ENCODE results near the gene LRBA. TPM values are rescaled to one million over a fixed set of nuclear protein-coding genes. Genes with fewer than 3 reads are reported as not detected.
"Not testable (repeated sequence)": the region's sequence is repeated elsewhere in the genome, so short reads cannot be mapped to it uniquely, and the experiment has no call there.

LRBA gene
- total RNA-seq, 4 donors from 2014 or later, result 28.0 to 51.5 (median 30.9) TPM

- TF ChIP-seq CTCF (IDR thresholded peaks at IDR 0.05), result no peak
- ATAC-seq (ENCODE audit: low FRiP score) (no peak), DNase-seq (ENCODE audit: low spot score) (no peak)
These were observed 19.7 kb upstream of the LRBA start for GRCh38 chr4:151034829-151035228.

GRCh38 chr4:151031831-151032605, 16.9 kb upstream of the LRBA start:
- no peak for TF ChIP-seq CTCF (IDR thresholded peaks at IDR 0.05)
- ATAC-seq (ENCODE audit: low FRiP score) (no peak), DNase-seq (ENCODE audit: low spot score) (no peak)

- DNase-seq (ENCODE audit: low spot score), result no peak
- no peak for TF ChIP-seq CTCF (IDR thresholded peaks at IDR 0.05)
These were observed 14.5 kb upstream of the LRBA start for GRCh38 chr4:151029537-151029936.

GRCh38 chr4:151029006-151029405, 13.9 kb upstream of the LRBA start:
- ATAC-seq (ENCODE audit: low FRiP score); DNase-seq (ENCODE audit: low spot score): not testable (repeated sequence)

More at GRCh38 chr4:151029537-151029936, 14.5 kb upstream of the LRBA start:
- no peak for ATAC-seq (ENCODE audit: low FRiP score)

GRCh38 chr4:151025759-151026158, 10.7 kb upstream of the LRBA start:
- ATAC-seq (ENCODE audit: low FRiP score) (no peak), DNase-seq (ENCODE audit: low spot score) (no peak)

GRCh38 chr4:151022586-151022985, 7.5 kb upstream of the LRBA start:
- DNase-seq (ENCODE audit: low spot score), result no peak
- TF ChIP-seq CTCF (IDR thresholded peaks at IDR 0.05), result no peak
- ATAC-seq (ENCODE audit: low FRiP score), result no peak

More at GRCh38 chr4:151025759-151026158, 10.7 kb upstream of the LRBA start:
- no peak for TF ChIP-seq CTCF (IDR thresholded peaks at IDR 0.05)

- ATAC-seq (ENCODE audit: low FRiP score) (no peak), DNase-seq (ENCODE audit: low spot score) (no peak)
- TF ChIP-seq CTCF (IDR thresholded peaks at IDR 0.05), result no peak
These were observed 6.7 kb upstream of the LRBA start for GRCh38 chr4:151021637-151022334.
